Psoas muscle (tissue), 7 donors: Measurements from ENCODE around the gene MTCL3.

Source experiments
- ATAC-seq, 4 donors: fragments of 200-7000 bp; cut with Tn5 transposase; one replicate each; pipeline ENCODE4 v1.9.1; 2020; ENCODE audit warnings: moderate library complexity in 3 of 4, mild to moderate bottlenecking in 2 of 4
- DNase-seq, 2 donors: peaks; one replicate each; pipeline ENCODE4 v3.0.0-alpha.2; 2020
- H3K27ac ChIP-seq: fragments of 200-600 bp; one replicate; pipeline ENCODE4 v1.8.0; 2022
- H3K27me3 ChIP-seq, 3 donors: fragments of 200-600 bp in 1 of 3; one replicate each; pipeline versions ENCODE4 v1.6.1 to v1.8.0; 2013 to 2022; ENCODE audit warnings: low read length in 2 of 3, mild to moderate bottlenecking in 2 of 3, moderate library complexity in 1 of 3; ENCODE audit not compliant: insufficient read depth in 3 of 3
- H3K36me3 ChIP-seq, 2 donors: fragments of 200-600 bp in 1 of 2; one replicate each; pipeline versions ENCODE4 v1.6.1 to v1.8.0; 2013 to 2022; ENCODE audit warnings: low read depth in 1 of 2, mild to moderate bottlenecking in 1 of 2, moderate library complexity in 1 of 2; ENCODE audit not compliant: insufficient read depth in 1 of 2
- H3K4me1 ChIP-seq: fragments of 200-600 bp; one replicate; pipeline ENCODE4 v1.8.0; 2022
- H3K4me3 ChIP-seq: fragments of 200-600 bp; one replicate; pipeline ENCODE4 v1.8.0; 2022; ENCODE audit warnings: mild to moderate bottlenecking
- H3K9me3 ChIP-seq: fragments of 200-600 bp; one replicate; pipeline ENCODE4 v1.8.0; 2022
- CTCF ChIP-seq: fragments of 200-600 bp; IDR thresholded peaks from one replicate; pipeline ENCODE4 v1.8.0; 2022; ENCODE audit warnings: antibody characterized with exemption
- WGBS, 3 donors: extraction: QIAGEN DNeasy Blood & Tissue Kit; methylation state at CpG; one replicate each; pipeline versions ENCODE4 v1.1.6 to v1.1.7; 2013; 5-methylcytosine and 5-hydroxymethylcytosine counted together
- intact Hi-C, 2 donors: fragments of 100-400 bp; cut with DNase I; formaldehyde crosslinking; loops; one replicate each; pipeline versions ENCODE4 v1.11.0 to v1.14.2; 2022
- donor health status: healthy with polysubstance abuse.
- donor health status: DM: no; HTN: no; CAD: no; lungs with moderate emphysema.
- donor health status: Bipolar disorder and iron deficiency.
- donor health status: healthy.
- donor health status: DM: yes; HTN: yes; CAD: no.
- donor health status: DM: no; HTN: no; CAD: no.
- donor health status: DM: yes; HTN: yes; CAD: no.

MTCL3 gene

GRCh38 chr6:127459231-127459641, 59.9 kb downstream of the MTCL3 start, which contains the start of gene KIAA0408:
Gene KIAA0408, minus strand, starts transcription at chr6:127459389. Its CDS starts 5,408 bp downstream, at chr6:127453981.
- no peaks in the 10 kb centered on the region for H3K27me3 ChIP-seq
- H3K4me1 ChIP-seq: peaks cover 40% of the 10 kb centered on the region
- no peak for TF ChIP-seq CTCF
- no peaks in the 10 kb centered on the region for H3K36me3 ChIP-seq
- H3K27ac ChIP-seq: peak within 1 kb of the TSS; percentile 97
- 4 to 8% (median 7%) methylated on average over 4 of the region's 4 CpGs for WGBS, 3 donors
- ATAC-seq (peak; percentile 91 to 94 (median 92)), DNase-seq (peak; percentile 52 to 85)
- H3K4me3 ChIP-seq: peak within 1 kb of the TSS; percentile 79
- H3K9me3 ChIP-seq: no peaks in the 10 kb centered on the region
- intact Hi-C loops: loop anchor here in 1 of 2 donors (10.0 kb wide), 1 partner anchor 114 kb away; the partner anchor contains the start of gene ECHDC1

DNA sequence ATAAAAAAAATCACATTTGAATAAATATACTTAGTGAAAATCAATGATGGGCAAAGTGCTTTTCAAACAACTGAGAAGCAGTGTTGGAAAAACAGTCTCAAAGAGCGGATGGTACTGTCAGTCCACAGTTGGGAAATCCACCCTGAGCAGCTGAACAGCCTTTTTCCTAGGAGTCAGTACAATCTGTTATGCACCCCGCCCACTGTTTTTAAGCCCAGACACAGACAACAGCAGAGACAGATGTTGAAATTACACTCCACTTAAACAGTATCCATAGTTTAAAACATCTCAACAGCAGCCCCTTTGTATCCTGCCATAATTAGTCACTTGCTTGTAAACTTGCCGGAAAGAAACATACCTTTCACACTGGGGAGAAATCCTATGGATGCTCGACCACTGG, 60.3 kb downstream of the MTCL3 start:
- Histone ChIP-seq H3K27me3 (no peaks in the 10 kb centered on the region), H3K27ac (peak overlapping the region; percentile 97), H3K4me3 (peak overlapping the region; percentile 79), H3K36me3 (no peaks in the 10 kb centered on the region), H3K4me1 (peaks cover 41% of the 10 kb centered on the region), H3K9me3 (no peaks in the 10 kb centered on the region)
- ATAC-seq: peak; percentile 76 to 85 (median 76)
- WGBS, 3 donors: 15% methylated on average over 4 of the region's 4 CpGs
- TF ChIP-seq CTCF: no peak
- DNase-seq: peak; percentile 34 to 49
- intact Hi-C loops: loop anchor here in 1 of 2 donors (10.0 kb wide), 1 partner anchor 114 kb away; the partner anchor contains the start of gene ECHDC1

DNA sequence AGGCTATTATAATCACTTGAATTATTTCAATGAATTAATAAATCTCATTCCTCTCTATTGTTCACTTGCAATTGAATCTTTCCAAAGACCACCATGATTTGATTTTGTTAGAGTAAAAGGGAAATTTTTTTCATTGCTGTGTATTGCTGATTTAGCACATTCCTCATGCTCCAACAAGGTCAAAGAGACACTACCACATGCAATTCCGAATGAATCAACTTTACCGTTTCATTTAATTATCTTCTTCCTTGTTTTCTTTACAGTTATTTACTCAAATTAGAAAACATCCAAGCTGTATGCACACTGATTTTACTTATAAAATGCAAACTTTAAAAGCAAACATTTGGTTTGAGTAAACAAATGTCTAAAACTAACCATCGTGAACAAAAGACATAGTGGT, 60.9 kb downstream of the MTCL3 start:
- DNase-seq: no peak
- no peaks in the 10 kb centered on the region for H3K36me3 ChIP-seq
- H3K27ac ChIP-seq: peak overlapping the region; percentile 97
- ATAC-seq: peak in 1 of 4 donors; percentile 30
- 17 to 22% (median 18%) methylated on average over 3 of the region's 3 CpGs for WGBS, 3 donors
- TF ChIP-seq CTCF: no peak
- intact Hi-C loops: loop anchor here in 1 of 2 donors (10.0 kb wide), 1 partner anchor 113 kb away; the partner anchor contains the start of gene ECHDC1
- peak overlapping the region; percentile 79 for H3K4me3 ChIP-seq
- H3K9me3 ChIP-seq: no peaks in the 10 kb centered on the region
- no peaks in the 10 kb centered on the region for H3K27me3 ChIP-seq
- peaks cover 41% of the 10 kb centered on the region for H3K4me1 ChIP-seq

DNA sequence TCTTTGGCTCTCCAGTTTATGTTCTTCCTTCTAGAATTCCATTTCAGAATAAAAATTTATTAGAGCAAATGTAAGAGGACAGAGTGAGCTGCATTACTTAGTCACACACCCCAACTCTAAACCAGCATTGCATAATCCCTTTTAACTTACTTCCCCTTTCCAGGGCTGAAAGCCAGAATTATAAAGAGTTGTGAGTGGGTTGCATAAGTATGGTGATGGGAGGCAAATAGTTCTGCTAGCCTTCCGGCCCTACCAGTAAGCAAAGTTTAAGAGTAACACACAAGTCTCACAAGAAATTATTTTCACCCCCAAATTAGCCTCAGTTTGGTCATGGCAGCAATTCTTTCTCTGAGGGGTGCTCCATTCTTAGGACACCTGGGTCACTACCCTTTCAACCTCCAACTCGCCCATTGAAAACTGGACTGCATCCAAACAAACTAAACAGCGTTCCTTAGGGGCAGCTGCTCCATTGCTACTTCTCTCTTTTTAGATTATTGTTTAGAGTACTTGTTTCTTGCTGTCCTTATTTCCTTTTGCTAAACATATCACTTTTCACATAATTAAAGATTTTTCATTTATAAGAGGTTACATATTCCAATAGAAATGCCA, 61.6 kb downstream of the MTCL3 start:
- 11 to 33% (median 14%) methylated on average over 3 of the region's 3 CpGs for WGBS, 3 donors
- no peaks in the 10 kb centered on the region for H3K9me3 ChIP-seq
- peaks cover 42% of the 10 kb centered on the region for H3K4me1 ChIP-seq
- no peaks in the 10 kb centered on the region for H3K36me3 ChIP-seq
- H3K4me3 ChIP-seq: peak overlapping the region; percentile 79
- TF ChIP-seq CTCF: no peak
- H3K27ac ChIP-seq: peak overlapping the region; percentile 97
- H3K27me3 ChIP-seq: no peaks in the 10 kb centered on the region
- DNase-seq (no peak), ATAC-seq (peak; percentile 19 to 56 (median 33))
- intact Hi-C loops: loop anchor here in 1 of 2 donors (10.0 kb wide), 1 partner anchor 113 kb away; the partner anchor contains the start of gene ECHDC1
